SH-SY5Y (cell line): ENCODE data around the gene ASIC4.

ENCODE experiments used
- GATA2 ChIP-seq: IDR thresholded peaks from 2 replicates; pipeline ENCODE4 v1.6.1; 2011; ENCODE audit warnings: mild to moderate bottlenecking, low read depth, low read length
- GATA3 ChIP-seq: IDR thresholded peaks from 2 replicates; pipeline ENCODE4 v1.6.1; 2011; ENCODE audit warnings: low read depth, mild to moderate bottlenecking, low read length, moderate library complexity

Gene ASIC4

DNA sequence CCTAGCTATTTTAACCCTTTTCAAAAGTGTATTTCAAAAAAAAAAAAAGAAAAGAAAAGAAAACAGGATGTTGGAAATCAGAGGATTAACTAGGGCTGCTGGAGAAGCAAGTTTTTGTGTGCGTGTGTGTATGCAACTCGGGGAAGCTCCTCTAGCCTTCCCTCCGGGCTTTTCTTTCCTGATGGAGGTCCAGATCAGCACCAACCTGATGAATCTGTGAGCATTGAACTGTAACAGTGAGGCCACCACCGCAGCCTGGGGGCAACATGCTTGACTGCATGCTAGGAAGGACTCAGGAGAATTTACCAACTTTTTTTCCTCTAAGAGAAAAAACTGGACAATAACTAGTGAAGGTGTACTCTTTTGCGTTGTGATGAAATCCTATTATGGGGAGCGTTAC is 54.8 kb downstream of the ASIC4 start:
- TF ChIP-seq GATA2 (no peak), GATA3 (no peak)

DNA sequence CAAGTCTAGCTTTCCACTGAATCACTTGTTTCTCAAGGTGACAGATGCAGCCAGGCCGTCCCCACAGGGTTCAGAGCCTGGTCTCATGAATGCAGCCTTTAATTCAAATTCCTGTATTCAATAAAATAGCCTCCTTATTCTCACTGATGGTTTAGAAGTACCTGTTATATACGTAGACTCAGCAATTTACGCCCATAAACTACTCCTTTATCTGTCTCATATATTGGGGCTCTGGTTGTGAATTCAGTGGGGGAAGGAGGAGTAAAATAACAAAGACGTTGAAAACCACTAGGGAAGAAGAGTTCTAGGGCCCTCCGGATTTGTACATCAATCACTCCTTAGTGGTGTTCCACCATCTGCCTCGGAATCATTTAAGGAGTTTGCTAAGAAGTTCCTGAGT is 55.4 kb downstream of the ASIC4 start:
- TF ChIP-seq GATA3 (no peak), GATA2 (no peak)

- TF ChIP-seq GATA2 (no peak), GATA3 (no peak)
Observed at GRCh38 chr2:219570194-219570923, 56.1 kb downstream of the ASIC4 start.

DNA sequence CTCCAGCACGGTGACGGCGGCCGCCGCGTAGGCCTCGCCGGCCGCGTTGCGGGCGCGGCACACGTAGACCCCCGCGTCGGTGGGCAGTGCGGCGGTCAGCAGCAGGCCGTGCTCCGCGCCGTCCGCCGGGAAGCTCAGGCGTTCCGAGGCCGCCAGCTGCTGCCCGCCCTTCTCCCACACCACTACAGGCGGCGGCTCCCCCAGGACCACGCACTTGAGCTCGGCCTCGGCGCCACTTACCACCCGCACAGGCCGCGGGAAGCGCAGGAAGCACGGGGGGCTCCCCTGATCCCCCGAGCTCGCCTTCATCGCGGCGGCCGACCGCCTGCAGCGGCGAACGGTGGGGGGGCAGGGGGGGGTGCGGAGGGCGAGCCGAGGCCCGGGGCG is 56.6 kb downstream of the ASIC4 start:
- TF ChIP-seq GATA3 = no peak
- TF ChIP-seq GATA2 = no peak

- TF ChIP-seq GATA3 = no peak
- TF ChIP-seq GATA2 = peak; percentile 76
Observed at GRCh38 chr2:219571311-219572236, 57.3 kb downstream of the ASIC4 start, which contains the start of gene OBSL1. Gene OBSL1, minus strand, starts transcription at chr2:219571539. Its CDS starts 307 bp downstream, at chr2:219571232.

DNA sequence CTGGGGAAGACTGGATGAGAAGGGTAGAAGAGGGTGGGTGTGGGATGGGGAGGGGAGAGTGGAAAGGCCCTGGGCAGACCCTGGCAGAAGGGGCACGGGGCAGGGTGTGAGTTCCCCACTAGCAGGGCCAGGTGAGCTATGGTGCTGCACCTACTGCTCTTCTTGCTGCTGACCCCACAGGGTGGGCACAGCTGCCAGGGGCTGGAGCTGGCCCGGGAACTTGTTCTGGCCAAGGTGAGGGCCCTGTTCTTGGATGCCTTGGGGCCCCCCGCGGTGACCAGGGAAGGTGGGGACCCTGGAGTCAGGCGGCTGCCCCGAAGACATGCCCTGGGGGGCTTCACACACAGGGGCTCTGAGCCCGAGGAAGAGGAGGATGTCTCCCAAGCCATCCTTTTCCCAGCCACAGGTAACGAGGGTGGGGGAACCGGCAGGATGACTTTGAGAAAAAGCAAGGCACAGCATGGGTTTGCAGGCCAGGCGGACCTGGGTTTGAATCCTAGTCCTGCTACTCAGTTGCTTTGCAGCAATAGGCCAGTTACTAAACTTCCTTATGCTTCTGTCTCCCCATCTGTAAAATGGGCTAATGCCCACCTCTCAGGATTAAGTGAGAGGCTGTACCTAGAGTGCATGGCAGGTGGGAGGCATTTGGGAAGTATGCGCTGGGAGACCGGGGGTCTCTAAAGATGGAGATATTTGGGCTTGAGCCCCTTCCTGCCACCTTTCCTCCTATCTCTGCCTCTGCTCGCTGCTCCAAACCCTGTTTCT is 58.1 kb downstream of the ASIC4 start, which contains the start of gene INHA:
TSS of gene INHA (plus strand) at position 74 of the 765 bp plus-strand sequence. CDS start at position 139, 65 bp downstream.
- TF ChIP-seq GATA3 (no peak), GATA2 (no peak)

GRCh38 chr2:219573166-219573565 is 58.9 kb downstream of the ASIC4 start:
- TF ChIP-seq GATA2 = no peak
- no peak for TF ChIP-seq GATA3

DNA sequence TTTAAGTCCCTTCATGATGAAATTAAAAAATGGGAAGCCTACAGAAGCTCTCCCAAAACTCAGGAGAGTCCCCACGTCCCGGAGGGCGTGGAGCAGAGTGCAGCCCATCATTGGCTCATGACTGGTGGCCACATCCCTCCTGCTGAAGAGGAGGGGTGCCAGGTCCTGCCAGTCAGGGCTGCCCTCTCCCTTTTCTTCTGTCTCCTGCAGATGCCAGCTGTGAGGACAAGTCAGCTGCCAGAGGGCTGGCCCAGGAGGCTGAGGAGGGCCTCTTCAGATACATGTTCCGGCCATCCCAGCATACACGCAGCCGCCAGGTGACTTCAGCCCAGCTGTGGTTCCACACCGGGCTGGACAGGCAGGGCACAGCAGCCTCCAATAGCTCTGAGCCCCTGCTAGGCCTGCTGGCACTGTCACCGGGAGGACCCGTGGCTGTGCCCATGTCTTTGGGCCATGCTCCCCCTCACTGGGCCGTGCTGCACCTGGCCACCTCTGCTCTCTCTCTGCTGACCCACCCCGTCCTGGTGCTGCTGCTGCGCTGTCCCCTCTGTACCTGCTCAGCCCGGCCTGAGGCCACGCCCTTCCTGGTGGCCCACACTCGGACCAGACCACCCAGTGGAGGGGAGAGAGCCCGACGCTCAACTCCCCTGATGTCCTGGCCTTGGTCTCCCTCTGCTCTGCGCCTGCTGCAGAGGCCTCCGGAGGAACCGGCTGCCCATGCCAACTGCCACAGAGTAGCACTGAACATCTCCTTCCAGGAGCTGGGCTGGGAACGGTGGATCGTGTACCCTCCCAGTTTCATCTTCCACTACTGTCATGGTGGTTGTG is 60.4 kb downstream of the ASIC4 start:
- no peak for TF ChIP-seq GATA3
- TF ChIP-seq GATA2 = no peak

- TF ChIP-seq GATA3 (no peak), GATA2 (no peak)
Observed at GRCh38 chr2:219575566-219576504, 61.6 kb downstream of the ASIC4 start.

DNA sequence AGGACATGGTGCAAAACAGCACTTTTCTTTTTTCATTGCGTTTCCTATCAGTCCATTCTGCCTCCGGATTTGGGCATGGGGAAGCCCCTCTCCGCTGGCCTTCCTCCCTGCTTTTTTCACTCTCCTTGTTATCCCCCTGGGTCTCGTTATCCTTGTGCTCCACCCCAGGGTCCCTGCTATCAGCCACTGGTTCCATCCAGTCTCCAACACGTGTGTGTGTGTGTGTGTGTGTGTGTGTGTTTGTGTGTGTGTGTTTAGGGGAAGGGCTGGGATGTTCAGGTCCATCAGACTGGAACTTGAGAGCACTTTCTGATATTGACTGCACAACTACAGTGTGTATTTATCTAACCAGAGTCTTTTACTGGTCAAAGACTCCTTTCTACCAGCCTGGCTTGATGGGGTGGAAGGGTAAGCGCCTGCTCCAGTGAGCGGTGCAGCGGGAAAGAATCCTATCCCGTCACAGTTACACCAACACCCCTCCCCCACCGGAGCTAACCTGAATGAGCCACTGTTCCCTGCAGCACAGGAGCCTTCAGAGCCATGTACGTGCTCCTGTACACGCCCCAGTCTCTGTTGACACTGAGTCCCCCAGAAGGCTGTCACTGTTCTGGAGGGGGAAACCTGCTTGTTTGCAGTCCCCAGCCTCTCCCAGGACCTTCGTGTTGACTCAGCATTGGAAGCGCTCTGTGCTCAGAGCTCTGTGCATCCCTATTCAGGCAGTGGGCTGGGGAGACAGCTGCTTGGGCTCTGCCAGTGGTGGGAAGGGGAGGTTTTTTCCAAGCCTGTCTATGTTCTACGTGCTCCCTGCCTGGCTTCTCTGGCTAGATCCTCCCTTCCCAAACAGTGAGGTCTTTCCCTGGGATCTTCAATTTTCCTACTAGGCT is 62.5 kb downstream of the ASIC4 start:
- TF ChIP-seq GATA2 (no peak), GATA3 (no peak)

DNA sequence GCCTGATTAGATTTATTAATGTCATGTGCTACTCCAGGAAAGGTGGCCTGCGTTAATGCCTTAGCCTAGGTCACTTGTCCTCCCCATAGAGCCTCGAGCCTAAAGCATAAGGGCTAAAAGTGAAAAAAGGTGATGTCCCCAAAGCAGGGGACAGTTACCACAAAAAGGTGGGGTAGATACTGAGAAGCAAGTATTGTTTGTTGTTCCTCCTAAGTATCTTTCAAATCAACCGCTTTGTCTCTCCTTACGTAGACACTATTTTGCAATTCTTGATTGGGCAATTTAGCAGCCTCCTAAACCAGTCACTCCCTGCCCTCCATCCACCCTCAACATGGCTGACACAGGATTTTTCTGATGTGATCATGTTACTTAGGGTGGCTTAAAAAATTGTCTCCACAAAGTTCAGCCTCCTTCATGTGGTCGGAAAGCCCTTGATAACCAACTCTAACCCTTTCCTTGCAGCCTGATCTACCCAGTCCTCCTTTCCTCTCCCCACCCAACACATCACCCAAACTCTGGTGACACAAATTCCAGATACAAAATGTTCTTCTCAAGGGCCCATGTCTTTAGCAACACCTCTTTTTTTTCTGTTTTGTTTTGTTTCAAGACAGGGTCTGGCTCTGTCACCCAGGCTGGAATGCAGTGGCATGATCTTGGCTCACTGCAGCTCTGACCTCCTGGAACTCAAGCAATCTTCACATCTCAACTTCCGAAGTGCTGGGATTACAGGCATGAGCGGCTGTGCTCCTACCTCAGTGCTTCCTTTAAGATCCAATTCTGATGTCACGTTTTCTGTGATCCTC is 64.7 kb downstream of the ASIC4 start:
- TF ChIP-seq GATA2 (no peak), GATA3 (no peak)
